ENCODE data around the gene STRIP2.
"Not testable (repeated sequence)": the region's sequence is repeated elsewhere in the genome, so short reads cannot be mapped to it uniquely, and the experiment has no call there.

STRIP2 gene

GRCh38 chr7:129499999-129500398, 65.8 kb downstream of the STRIP2 start:
- DNase-seq = no peak

GRCh38 chr7:129501760-129502707, 67.8 kb downstream of the STRIP2 start, which contains the start of gene SMKR1:
SMKR1 (plus strand) TSS chr7:129502531; CDS start chr7:129502825, 294 bp downstream.
- DNase-seq = peak; percentile 92

- DNase-seq = no peak
Observed at GRCh38 chr7:129502708-129503685, 68.8 kb downstream of the STRIP2 start.

- no peak for DNase-seq
Observed at GRCh38 chr7:129503725-129504124, 69.5 kb downstream of the STRIP2 start.

- DNase-seq = no peak
Observed at GRCh38 chr7:129512192-129512591, 78.0 kb downstream of the STRIP2 start.

- DNase-seq = no peak
Observed at GRCh38 chr7:129513546-129513945, 79.3 kb downstream of the STRIP2 start.

- no peak for DNase-seq
Observed at GRCh38 chr7:129514683-129515082, 80.5 kb downstream of the STRIP2 start.

GRCh38 chr7:129515381-129515780, 81.1 kb downstream of the STRIP2 start:
- no peak for DNase-seq

GRCh38 chr7:129517931-129518330, 83.7 kb downstream of the STRIP2 start:
- DNase-seq = no peak

GRCh38 chr7:129519464-129519863, 85.2 kb downstream of the STRIP2 start:
- no peak for DNase-seq

- DNase-seq = no peak
Observed at GRCh38 chr7:129522088-129522970, 88.1 kb downstream of the STRIP2 start.

GRCh38 chr7:129522971-129523340, 88.7 kb downstream of the STRIP2 start:
- DNase-seq = no peak

GRCh38 chr7:129523924-129524323, 89.7 kb downstream of the STRIP2 start:
- DNase-seq = no peak

- DNase-seq = not testable (repeated sequence)
Observed at GRCh38 chr7:129524405-129524804, 90.2 kb downstream of the STRIP2 start.

GRCh38 chr7:129525225-129525862, 91.1 kb downstream of the STRIP2 start:
- no peak for DNase-seq

GRCh38 chr7:129529643-129530042, 95.4 kb downstream of the STRIP2 start:
- no peak for DNase-seq

- peak; percentile 40 for DNase-seq
Observed at GRCh38 chr7:129530795-129531391, 96.7 kb downstream of the STRIP2 start.

- DNase-seq = no peak
Observed at GRCh38 chr7:129531721-129532120, 97.5 kb downstream of the STRIP2 start.

GRCh38 chr7:129532375-129532774, 98.1 kb downstream of the STRIP2 start:
- DNase-seq = no peak

- DNase-seq = not testable (repeated sequence)
Observed at GRCh38 chr7:129534558-129535274, 100.5 kb downstream of the STRIP2 start.

- DNase-seq = no peak
Observed at GRCh38 chr7:129535896-129536295, 101.7 kb downstream of the STRIP2 start.

Data from activated CD4-positive, CD25-positive, alpha-beta regulatory T cell treated with anti-CD3 and anti-CD28 coated beads, Interleukin-2, amount 50 U/mL, for 72 hours (primary cell).